Thyroid gland (tissue), 4 donors: ENCODE data around the gene TNNC2. TPM values are rescaled to one million over a fixed set of nuclear protein-coding genes. Genes with fewer than 3 reads are reported as not detected.

Source experiments
- DNase-seq, 2 donors: peaks; one replicate each; pipeline ENCODE4 v3.0.0-alpha.2; 2019
- H3K27ac ChIP-seq, 3 donors: fragments of 200-600 bp; sonication (generic); 1 replicate in 2 of 3; 2 replicates in 1 of 3; pipeline ENCODE4 v1.5.1; 2016 to 2019; ENCODE audit warnings: mild to moderate bottlenecking in 1 of 3, moderate library complexity in 1 of 3
- H3K27me3 ChIP-seq: fragments of 200-600 bp; sonication (generic); one replicate; pipeline ENCODE4 v1.5.1; 2019
- H3K36me3 ChIP-seq, 2 donors: fragments of 200-600 bp; sonication (generic); one replicate each; pipeline ENCODE4 v1.5.1; 2016 to 2019
- H3K4me1 ChIP-seq, 2 donors: fragments of 200-600 bp; sonication (generic); one replicate each; pipeline ENCODE4 v1.5.1; 2017 to 2019
- H3K4me3 ChIP-seq, 3 donors: fragments of 200-600 bp; sonication (generic); replicated peaks in 1 of 3; 1 replicate in 2 of 3; 2 replicates in 1 of 3; pipeline ENCODE4 v1.5.1; 2016; ENCODE audit warnings: mild to moderate bottlenecking in 1 of 3
- H3K9me3 ChIP-seq: fragments of 200-600 bp; sonication (generic); one replicate; pipeline ENCODE4 v1.5.1; 2017
- POLR2A ChIP-seq, 2 donors: fragments of 450-650 bp; IDR thresholded peaks; one replicate each; pipeline ENCODE4 v1.6.1; 2017; ENCODE audit warnings: antibody characterized with exemption in 2 of 2, mild to moderate bottlenecking in 2 of 2, moderate library complexity in 1 of 2
- WGBS, 2 donors: methylation state at CpG; one replicate each; pipeline ENCODE4 v1.1.5; 2017; 5-methylcytosine and 5-hydroxymethylcytosine counted together
- intact Hi-C: fragments of 100-400 bp; cut with DNase I; formaldehyde crosslinking; loops from one replicate; pipeline ENCODE4 v1.15.1; 2023
- total RNA-seq, 4 donors: library from RNA; depleted of rRNA; stranded (reverse); fragments of >200 nt; gene quantifications; one replicate each; pipeline ENCODE4 v1.2.3, GENCODE V29; 2016
- TF ChIP-seq, protein P1 (sequence below), 6 experiments: fragments of 200-600 bp in 3 of 6; fragments of 450-650 bp in 3 of 6; sonication (generic) in 3 of 6; IDR thresholded peaks; one replicate each; pipeline ENCODE4 v1.5.1; 2016 to 2019; ENCODE audit warnings: antibody characterized with exemption in 6 of 6, mild to moderate bottlenecking in 2 of 6, inconsistent platforms in 1 of 6, moderate library complexity in 1 of 6

The TNNC2 gene
- total RNA-seq, 4 donors from 2014 or later = 1.4 TPM; not detected in 3

GRCh38 chr20:45852326-45852725 lies 25.2 kb upstream of the TNNC2 start:
- Histone ChIP-seq H3K9me3 (no peaks in the 10 kb centered on the region), H3K4me1 (peaks cover 10 to 20% of the 10 kb centered on the region in 2 donors), H3K4me3 (no peak overlapping the region), H3K27ac (no peak overlapping the region), H3K36me3 (peaks cover 0 to 10% of the 10 kb centered on the region in 2 donors), H3K27me3 (no peaks in the 10 kb centered on the region)
- DNase-seq = no peak
- intact Hi-C loops = no loop called here
- TF ChIP-seq, protein P1, sequence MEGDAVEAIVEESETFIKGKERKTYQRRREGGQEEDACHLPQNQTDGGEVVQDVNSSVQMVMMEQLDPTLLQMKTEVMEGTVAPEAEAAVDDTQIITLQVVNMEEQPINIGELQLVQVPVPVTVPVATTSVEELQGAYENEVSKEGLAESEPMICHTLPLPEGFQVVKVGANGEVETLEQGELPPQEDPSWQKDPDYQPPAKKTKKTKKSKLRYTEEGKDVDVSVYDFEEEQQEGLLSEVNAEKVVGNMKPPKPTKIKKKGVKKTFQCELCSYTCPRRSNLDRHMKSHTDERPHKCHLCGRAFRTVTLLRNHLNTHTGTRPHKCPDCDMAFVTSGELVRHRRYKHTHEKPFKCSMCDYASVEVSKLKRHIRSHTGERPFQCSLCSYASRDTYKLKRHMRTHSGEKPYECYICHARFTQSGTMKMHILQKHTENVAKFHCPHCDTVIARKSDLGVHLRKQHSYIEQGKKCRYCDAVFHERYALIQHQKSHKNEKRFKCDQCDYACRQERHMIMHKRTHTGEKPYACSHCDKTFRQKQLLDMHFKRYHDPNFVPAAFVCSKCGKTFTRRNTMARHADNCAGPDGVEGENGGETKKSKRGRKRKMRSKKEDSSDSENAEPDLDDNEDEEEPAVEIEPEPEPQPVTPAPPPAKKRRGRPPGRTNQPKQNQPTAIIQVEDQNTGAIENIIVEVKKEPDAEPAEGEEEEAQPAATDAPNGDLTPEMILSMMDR (IDR thresholded peaks at IDR 0.05) = no peak
- no peak for TF ChIP-seq POLR2A (IDR thresholded peaks at IDR 0.05)
- 89 to 99% methylated on average over 6 of the region's 6 CpGs for WGBS, 2 donors

- Histone ChIP-seq H3K4me3 (no peak overlapping the region), H3K36me3 (peaks cover under 1 to 15% of the 10 kb centered on the region in 2 donors), H3K4me1 (peaks cover 10 to 19% of the 10 kb centered on the region in 2 donors), H3K27ac (no peak overlapping the region), H3K9me3 (no peaks in the 10 kb centered on the region), H3K27me3 (no peaks in the 10 kb centered on the region)
- intact Hi-C loops = no loop called here
- TF ChIP-seq, protein P1 (IDR thresholded peaks at IDR 0.05) = no peak
- TF ChIP-seq POLR2A (IDR thresholded peaks at IDR 0.05) = no peak
- no peak for DNase-seq
Measured at GRCh38 chr20:45851501-45851900, 24.4 kb upstream of the TNNC2 start.

- H3K4me1 ChIP-seq = peaks cover 5 to 13% of the 10 kb centered on the region in 2 donors
- TF ChIP-seq POLR2A (IDR thresholded peaks at IDR 0.05) = no peak
- TF ChIP-seq, protein P1 (IDR thresholded peaks at IDR 0.05) = no peak
- no peak overlapping the region for H3K4me3 ChIP-seq
- peaks cover 6 to 21% of the 10 kb centered on the region in 2 donors for H3K36me3 ChIP-seq
- no peak overlapping the region for H3K27ac ChIP-seq
- H3K27me3 ChIP-seq = no peaks in the 10 kb centered on the region
- no peak for DNase-seq
- H3K9me3 ChIP-seq = no peaks in the 10 kb centered on the region
- 88 to 94% methylated on average over 1 of the region's 1 CpG for WGBS, 2 donors
- intact Hi-C loops = no loop called here
Measured at GRCh38 chr20:45850926-45851325, 23.8 kb upstream of the TNNC2 start.

- Histone ChIP-seq H3K27ac (no peak overlapping the region), H3K4me1 (peaks cover 0 to 6% of the 10 kb centered on the region in 2 donors), H3K9me3 (no peaks in the 10 kb centered on the region), H3K4me3 (no peak overlapping the region), H3K27me3 (no peaks in the 10 kb centered on the region), H3K36me3 (peaks cover 7 to 27% of the 10 kb centered on the region in 2 donors)
- no peak for DNase-seq
- 93 to 100% methylated on average over 2 of the region's 2 CpGs for WGBS, 2 donors
- intact Hi-C loops = no loop called here
- TF ChIP-seq, protein P1 (IDR thresholded peaks at IDR 0.05) = no peak
- no peak for TF ChIP-seq POLR2A (IDR thresholded peaks at IDR 0.05)
Measured at GRCh38 chr20:45850238-45850637, 23.1 kb upstream of the TNNC2 start.

GRCh38 chr20:45848969-45849582 lies 22.0 kb upstream of the TNNC2 start:
- Histone ChIP-seq H3K4me1 (no peaks in the 10 kb centered on the region), H3K9me3 (no peaks in the 10 kb centered on the region), H3K27ac (no peak overlapping the region), H3K27me3 (no peaks in the 10 kb centered on the region), H3K36me3 (peaks cover 13 to 35% of the 10 kb centered on the region in 2 donors), H3K4me3 (no peak overlapping the region)
- no peak for DNase-seq
- intact Hi-C loops = no loop called here
- WGBS, 2 donors = 95 to 96% methylated on average over 8 of the region's 8 CpGs
- TF ChIP-seq, protein P1 (IDR thresholded peaks at IDR 0.05) = no peak
- no peak for TF ChIP-seq POLR2A (IDR thresholded peaks at IDR 0.05)
